Adipose tissue (tissue), 3 donors: ENCODE results near the gene LRRC23. TPM values are rescaled to one million over a fixed set of nuclear protein-coding genes. Genes with fewer than 3 reads are reported as not detected.
"Not testable (repeated sequence)": the region's sequence is repeated elsewhere in the genome, so short reads cannot be mapped to it uniquely, and the experiment has no call there.

Experiments
- H3K27ac ChIP-seq: one replicate; pipeline ENCODE4 v1.5.1; 2013; ENCODE audit warnings: low read depth, low read length
- WGBS, 3 donors: extraction: QIAGEN DNeasy Blood & Tissue Kit; methylation state at CpG; one replicate each; pipeline ENCODE4 v1.1.7; 2013; 5-methylcytosine and 5-hydroxymethylcytosine counted together
- polyA plus RNA-seq, 3 donors: library from polyadenylated mRNA; stranded (reverse); fragments of 200-250 nt; gene quantifications; one replicate each; pipeline ENCODE4 v1.2.3, GENCODE V29; 2013
- donor health status: healthy with polysubstance abuse.
- donor health status: Bipolar disorder and iron deficiency.
- donor health status: healthy.

LRRC23 gene
- polyA plus RNA-seq = 10 to 100 TPM in 1 of 3 donors, 1 to 10 TPM in 2; 3.0 to 11.7 (median 4.8) TPM

DNA sequence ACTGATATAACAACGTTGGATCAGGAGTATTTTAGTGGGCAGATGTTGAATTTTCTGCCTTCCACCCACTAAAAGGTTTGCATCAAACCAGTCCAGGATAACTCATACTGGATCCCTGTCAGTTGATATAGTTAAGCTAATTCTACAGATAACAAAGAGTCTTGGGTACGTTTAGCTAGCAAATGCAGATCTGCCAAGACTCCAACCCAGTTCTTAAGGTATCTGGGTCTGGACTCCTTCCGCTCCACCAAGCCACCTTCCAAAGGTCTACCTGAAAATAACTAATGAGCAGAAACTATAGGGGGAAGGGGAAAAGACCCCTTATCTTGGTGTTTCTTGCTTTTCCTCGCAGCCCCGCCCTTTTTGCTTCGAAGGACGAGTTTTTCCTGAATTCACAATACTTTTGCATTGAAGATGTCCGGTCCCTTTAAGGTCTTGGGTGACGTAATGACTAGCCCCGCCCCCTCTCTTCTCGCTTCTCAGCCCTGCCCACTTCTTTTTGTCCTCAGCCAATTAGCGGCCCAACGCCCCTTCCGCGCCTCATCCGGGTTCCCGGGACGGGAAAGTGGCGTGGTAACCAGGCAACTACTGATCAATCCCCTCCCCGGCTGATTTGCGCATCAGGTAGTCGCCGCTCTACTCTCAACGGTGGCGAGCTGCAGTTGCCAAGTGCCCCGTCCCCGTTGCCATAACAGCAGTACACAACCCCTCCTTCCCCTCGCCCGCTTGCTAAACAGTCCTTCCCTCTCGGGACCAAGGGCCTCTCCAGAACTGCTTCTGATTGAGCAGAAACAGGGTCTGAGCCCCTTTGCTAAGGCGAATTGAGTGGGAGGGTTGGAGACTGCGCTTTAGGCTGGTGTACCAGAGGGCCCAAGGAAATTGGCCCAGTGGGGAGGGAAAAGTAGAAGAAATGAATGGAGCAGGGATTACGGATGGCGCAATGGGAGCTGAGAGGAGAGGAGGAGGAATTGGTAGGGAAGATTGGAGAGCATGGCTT is at the start of gene LRRC23:
TSS of gene LRRC23 (plus strand) at position 543 of the 997 bp plus-strand sequence. CDS start 812 bp downstream, outside the sequence.
- H3K27ac ChIP-seq = no peak within 1 kb of the TSS
- 4 to 5% (median 5%) methylated on average over 34 of the region's 34 CpGs for WGBS, 3 donors

GRCh38 chr12:6855322-6855721 is 49.3 kb upstream of the LRRC23 start:
- 88 to 94% (median 88%) methylated on average over 14 of the region's 14 CpGs for WGBS, 3 donors
- no peak overlapping the region for H3K27ac ChIP-seq

DNA sequence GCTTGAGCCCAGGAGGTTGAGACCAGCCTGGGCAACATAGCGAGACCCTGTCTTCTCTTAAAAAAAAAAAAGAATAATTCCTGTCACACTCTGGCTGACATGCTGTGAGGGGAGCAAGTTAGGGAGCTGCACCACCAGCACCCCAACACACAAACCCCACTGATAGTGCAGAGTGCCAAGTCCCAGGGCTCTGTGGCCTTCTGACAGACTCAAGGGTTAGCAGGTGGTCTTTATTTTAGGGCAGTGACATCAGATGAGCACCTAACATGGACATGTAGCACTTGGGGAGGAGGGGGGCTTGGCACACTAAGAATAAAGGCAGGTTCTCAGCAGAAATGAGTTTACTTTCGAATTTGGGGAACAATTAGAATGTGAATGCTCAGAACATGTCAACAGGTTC is 45.8 kb upstream of the LRRC23 start:
- no peak overlapping the region for H3K27ac ChIP-seq
- 93 to 96% (median 94%) methylated on average over 2 of the region's 2 CpGs for WGBS, 3 donors

DNA sequence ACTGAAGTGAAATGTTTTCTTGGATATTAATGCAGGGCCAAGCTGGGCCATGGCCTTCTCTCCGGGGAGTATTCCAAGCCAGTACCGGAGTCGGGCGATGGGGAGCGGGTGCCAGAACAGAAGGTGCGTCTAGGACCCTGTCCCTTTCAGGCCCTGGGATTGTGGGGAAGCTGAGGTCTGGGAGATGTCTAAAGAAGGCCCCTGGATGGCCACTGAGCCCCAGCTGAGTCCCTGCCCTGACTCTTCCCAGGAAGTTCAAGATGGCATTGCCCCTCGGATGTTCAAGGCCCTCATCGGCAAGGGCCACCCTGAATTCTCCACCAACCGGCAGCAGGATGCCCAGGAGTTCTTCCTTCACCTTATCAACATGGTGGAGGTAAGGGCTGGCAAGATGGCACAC is 44.5 kb upstream of the LRRC23 start:
- H3K27ac ChIP-seq = no peak overlapping the region
- 94 to 95% (median 95%) methylated on average over 9 of the region's 9 CpGs for WGBS, 3 donors

DNA sequence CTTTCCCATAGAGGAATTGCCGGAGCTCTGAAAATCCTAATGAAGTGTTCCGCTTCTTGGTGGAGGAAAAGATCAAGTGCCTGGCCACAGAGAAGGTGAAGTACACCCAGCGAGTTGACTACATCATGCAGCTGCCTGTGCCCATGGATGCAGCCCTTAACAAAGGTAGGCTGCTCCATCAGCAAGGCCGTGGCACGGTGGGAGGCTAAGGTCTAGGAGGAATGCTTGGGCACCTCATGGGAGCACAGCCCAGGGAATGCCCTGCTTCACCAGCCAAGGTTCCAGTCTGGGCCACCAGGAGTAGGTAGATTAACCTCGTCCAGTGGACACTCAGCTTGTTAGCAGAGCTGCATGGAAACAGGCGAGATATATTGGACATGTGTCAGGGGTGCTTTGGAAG is 43.7 kb upstream of the LRRC23 start:
- WGBS, 3 donors = 95 to 97% (median 96%) methylated on average over 7 of the region's 7 CpGs
- H3K27ac ChIP-seq = no peak overlapping the region

DNA sequence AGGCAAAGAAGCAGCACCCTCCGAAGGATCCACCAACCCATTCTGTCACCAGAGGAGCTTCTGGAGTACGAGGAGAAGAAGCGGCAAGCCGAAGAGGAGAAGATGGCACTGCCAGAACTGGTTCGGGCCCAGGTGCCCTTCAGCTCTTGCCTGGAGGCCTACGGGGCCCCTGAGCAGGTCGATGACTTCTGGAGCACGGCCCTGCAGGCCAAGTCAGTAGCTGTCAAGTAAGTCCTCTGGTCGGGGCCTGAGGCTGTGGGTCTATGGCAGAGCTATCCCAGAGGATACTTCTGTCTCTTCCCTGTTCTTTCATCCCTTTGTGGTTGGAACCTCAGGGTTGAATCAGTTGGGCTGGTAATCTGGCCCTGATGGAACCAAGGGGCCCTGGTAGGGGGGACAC is 43.2 kb upstream of the LRRC23 start:
- 94 to 96% (median 96%) methylated on average over 9 of the region's 9 CpGs for WGBS, 3 donors
- no peak overlapping the region for H3K27ac ChIP-seq

DNA sequence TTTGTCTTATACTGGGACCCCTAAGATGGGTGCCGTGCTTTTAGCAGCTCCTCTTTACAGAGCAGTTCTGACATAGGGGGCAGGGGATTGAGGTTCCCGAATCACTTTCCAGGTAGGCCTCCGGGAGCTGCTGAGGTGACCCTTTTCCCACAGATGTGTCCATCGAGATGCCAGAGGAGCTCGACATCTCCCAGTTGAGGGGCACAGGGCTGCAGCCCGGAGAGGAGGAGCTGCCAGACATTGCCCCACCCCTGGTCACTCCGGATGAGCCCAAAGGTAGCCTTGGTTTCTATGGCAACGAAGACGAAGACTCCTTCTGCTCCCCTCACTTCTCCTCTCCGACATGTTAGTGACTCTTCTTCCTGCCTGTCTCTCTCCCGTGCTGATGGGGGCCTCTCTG is 41.6 kb upstream of the LRRC23 start:
- WGBS, 3 donors = 91 to 94% (median 93%) methylated on average over 11 of the region's 11 CpGs
- no peak overlapping the region for H3K27ac ChIP-seq

DNA sequence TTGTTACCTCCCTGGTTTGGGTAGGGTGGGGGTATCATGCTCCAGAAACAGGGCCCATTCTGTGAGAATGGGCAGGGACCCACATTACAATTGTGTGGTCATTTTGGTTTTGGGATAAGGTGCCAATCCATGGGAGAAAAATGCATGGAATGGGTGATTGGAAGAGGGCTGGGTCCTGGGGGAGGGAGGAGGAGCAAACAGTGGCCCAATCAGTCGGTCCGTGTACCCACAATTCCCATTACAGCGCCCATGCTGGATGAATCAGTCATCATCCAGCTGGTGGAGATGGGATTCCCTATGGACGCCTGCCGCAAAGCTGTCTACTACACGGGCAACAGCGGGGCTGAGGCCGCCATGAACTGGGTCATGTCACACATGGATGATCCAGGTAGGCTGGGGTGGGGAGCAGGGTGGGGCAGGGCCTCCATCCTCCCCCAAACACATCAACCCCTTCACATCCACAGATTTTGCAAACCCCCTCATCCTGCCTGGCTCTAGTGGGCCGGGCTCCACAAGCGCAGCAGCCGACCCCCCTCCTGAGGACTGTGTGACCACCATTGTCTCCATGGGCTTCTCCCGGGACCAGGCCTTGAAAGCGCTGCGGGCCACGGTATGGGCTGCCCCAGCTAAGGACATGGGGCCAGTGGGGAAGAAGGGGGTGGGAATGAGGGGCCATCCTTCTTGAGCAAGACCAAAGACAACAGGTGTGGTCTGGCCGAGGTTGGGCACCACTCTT is 40.9 kb upstream of the LRRC23 start:
- no peak overlapping the region for H3K27ac ChIP-seq
- WGBS, 3 donors = 96 to 98% (median 96%) methylated on average over 15 to 16 of the region's 16 CpGs

GRCh38 chr12:6865307-6865706 is 39.3 kb upstream of the LRRC23 start:
- WGBS, 3 donors = 88 to 93% (median 91%) methylated on average over 5 of the region's 5 CpGs
- H3K27ac ChIP-seq = not testable (repeated sequence)

DNA sequence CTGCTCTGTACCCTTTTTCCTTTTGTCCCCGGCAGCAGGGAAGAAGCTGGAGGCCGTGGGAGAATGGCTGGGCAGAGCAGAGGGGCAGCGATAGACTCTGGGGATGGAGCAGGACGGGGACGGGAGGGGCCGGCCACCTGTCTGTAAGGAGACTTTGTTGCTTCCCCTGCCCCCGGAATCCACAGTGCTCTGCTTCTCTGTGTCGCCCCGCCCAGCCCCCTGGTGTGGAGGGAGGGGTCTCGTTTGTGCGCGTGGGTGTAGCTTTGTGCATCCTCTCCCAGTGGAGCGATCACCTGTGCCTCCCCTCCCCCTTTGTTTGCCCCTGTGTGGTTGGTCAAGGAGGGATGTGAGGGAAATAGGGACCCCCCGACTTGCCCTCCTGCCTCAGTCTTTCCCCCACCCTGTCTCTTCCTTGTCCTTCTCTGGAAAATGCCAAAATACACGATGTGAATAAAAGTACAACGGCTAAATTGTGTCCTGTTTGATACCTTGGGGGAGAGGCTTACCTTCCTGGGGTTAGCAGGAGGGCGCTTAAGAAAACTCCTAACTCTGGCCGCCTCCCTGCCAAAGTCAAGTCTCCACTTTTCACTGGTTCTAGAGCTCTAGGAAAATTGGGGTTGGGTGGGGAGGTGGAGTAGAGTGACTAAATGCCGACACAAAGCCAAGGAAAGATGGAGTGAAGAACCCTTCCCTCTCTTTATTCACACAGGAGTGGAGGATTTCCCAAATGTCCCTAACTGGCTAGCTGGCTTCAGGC is 38.3 kb upstream of the LRRC23 start:
- 71 to 82% (median 80%) methylated on average over 18 to 19 of the region's 19 CpGs for WGBS, 3 donors
- H3K27ac ChIP-seq = no peak overlapping the region

DNA sequence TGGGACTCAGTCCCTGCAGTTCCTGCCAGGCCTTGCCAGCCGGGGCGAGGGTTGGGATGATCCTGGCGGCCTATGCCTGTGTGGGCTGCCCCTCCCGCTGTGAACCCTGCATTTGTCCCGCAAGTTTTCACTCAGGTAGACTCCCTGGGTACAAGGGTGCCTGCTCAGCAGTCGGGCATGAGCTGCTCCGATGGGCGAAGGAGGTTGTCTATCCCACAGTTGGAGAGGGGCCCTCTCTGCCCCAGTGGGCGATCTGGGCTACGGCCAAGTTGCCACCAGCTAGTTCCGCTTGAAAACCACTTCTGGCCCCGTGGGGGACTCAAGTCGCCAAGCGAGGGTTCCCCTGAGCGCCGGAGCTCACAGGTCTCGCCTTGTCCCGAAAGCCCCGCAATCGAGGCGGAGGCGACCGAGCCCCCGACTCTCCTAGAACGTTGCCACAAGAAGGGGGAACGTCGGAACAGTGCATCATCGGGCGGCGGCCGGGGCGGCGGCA is 37.7 kb upstream of the LRRC23 start:
- WGBS, 3 donors = 2% methylated on average over 32 to 33 of the region's 33 CpGs
- H3K27ac ChIP-seq = no peak overlapping the region

GRCh38 chr12:6867413-6868210 is 37.0 kb upstream of the LRRC23 start, which contains the start of gene TPI1:
Gene TPI1, plus strand, starts transcription at chr12:6867531. Its CDS starts 36 bp downstream, at chr12:6867567.
- WGBS, 3 donors = 0 to 1% (median 0%) methylated on average over 61 to 86 of the region's 86 CpGs
- no peak within 1 kb of the TSS for H3K27ac ChIP-seq

DNA sequence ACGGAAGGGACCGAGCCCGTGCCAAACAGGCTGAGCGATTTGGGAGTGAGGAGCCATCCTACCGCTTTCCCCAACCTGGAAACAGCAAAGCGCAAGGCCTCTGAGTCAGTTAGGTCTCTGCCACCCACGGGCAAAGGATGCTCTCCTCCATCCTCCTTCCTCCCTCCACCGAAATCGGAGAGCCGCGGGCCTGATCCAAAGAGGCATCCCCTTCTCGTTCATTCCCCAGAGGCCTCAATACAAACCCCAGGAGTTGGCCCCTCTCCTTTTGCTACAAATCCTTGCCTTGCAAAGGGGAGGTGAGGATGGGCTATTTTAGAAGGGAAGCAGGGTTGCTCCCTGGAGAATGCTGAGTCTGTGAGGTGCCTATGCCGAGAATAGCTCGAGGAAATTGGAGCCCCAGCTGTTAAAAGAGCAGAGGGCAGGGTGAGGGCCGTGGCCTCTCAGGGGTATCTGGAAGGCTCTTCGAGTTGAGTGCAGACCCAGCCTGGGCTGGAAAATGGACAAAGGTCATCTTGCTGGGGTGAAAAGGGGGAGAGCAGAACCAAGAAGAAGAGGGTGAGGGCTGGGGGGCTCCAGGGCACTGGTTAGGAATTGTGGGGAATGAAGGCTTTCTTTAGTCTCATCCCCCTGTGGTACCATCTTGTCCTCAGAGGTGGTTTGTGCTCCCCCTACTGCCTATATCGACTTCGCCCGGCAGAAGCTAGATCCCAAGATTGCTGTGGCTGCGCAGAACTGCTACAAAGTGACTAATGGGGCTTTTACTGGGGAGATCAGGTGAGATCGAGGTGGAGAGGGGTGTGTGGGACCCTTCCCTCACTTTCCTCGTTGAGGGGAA is 36.2 kb upstream of the LRRC23 start:
- no peak overlapping the region for H3K27ac ChIP-seq
- 10 to 13% (median 11%) methylated on average over 22 of the region's 22 CpGs for WGBS, 3 donors

- WGBS, 3 donors = 30 to 39% (median 35%) methylated on average over 12 of the region's 12 CpGs
- H3K27ac ChIP-seq = no peak overlapping the region
Observed at GRCh38 chr12:6869049-6870021, 35.3 kb upstream of the LRRC23 start.

GRCh38 chr12:6870304-6870703 is 34.3 kb upstream of the LRRC23 start:
- WGBS, 3 donors = 39 to 69% (median 67%) methylated on average over 4 of the region's 4 CpGs
- not testable (repeated sequence) for H3K27ac ChIP-seq
